Prostate gland (tissue), 2 donors: ENCODE results near the gene TIE1.

Experiments
- POLR2A ChIP-seq: fragments of 450-650 bp; IDR thresholded peaks from one replicate; pipeline ENCODE4 v1.6.1; 2016; ENCODE audit warnings: antibody characterized with exemption, mild to moderate bottlenecking
- TF ChIP-seq, protein P1 (sequence below), 4 experiments: fragments of 200-600 bp in 2 of 4; fragments of 450-650 bp in 2 of 4; sonication (generic) in 2 of 4; IDR thresholded peaks; 1 replicate in 3 of 4; 2 replicates in 1 of 4; pipeline ENCODE4 v1.5.1; 2016 to 2019; ENCODE audit warnings: antibody characterized with exemption in 4 of 4, mild to moderate bottlenecking in 2 of 4, moderate library complexity in 2 of 4

DNA sequence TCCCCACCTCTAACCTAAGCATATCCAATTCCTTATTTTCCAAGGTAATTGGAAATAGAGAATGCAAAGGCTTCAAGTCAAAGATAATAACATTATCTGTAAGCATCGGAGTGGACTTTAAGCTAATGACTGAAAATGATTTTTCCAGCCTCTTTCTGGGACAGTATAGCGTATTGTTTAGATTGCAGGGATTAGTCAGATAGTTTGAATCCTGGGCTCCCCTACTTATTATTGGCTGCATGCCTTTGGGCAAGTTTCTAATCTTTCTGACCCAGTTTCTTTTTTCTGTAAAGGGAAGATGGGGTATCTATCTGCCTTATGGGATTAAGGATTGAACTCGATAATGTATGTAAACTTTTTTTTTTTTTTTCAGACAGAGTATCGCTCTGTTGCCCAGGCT is 56.5 kb downstream of the TIE1 start:
- TF ChIP-seq, protein P1, sequence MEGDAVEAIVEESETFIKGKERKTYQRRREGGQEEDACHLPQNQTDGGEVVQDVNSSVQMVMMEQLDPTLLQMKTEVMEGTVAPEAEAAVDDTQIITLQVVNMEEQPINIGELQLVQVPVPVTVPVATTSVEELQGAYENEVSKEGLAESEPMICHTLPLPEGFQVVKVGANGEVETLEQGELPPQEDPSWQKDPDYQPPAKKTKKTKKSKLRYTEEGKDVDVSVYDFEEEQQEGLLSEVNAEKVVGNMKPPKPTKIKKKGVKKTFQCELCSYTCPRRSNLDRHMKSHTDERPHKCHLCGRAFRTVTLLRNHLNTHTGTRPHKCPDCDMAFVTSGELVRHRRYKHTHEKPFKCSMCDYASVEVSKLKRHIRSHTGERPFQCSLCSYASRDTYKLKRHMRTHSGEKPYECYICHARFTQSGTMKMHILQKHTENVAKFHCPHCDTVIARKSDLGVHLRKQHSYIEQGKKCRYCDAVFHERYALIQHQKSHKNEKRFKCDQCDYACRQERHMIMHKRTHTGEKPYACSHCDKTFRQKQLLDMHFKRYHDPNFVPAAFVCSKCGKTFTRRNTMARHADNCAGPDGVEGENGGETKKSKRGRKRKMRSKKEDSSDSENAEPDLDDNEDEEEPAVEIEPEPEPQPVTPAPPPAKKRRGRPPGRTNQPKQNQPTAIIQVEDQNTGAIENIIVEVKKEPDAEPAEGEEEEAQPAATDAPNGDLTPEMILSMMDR (IDR thresholded peaks at IDR 0.05) = no peak
- TF ChIP-seq POLR2A = no peak
